Uterus (tissue), 2 donors: ENCODE results near the gene PAQR7.

Source experiments
- POLR2A ChIP-seq, 2 donors: fragments of 450-650 bp; IDR thresholded peaks; one replicate each; pipeline ENCODE4 v1.6.1; 2016; ENCODE audit warnings: antibody characterized with exemption in 2 of 2, mild to moderate bottlenecking in 1 of 2, moderate library complexity in 1 of 2
- TF ChIP-seq, protein P1 (sequence below), 4 experiments: fragments of 200-600 bp in 2 of 4; fragments of 450-650 bp in 2 of 4; sonication (generic) in 2 of 4; IDR thresholded peaks; one replicate each; pipeline ENCODE4 v1.5.1; 2016 to 2019; ENCODE audit warnings: antibody characterized with exemption in 4 of 4, mild to moderate bottlenecking in 2 of 4, moderate library complexity in 1 of 4

DNA sequence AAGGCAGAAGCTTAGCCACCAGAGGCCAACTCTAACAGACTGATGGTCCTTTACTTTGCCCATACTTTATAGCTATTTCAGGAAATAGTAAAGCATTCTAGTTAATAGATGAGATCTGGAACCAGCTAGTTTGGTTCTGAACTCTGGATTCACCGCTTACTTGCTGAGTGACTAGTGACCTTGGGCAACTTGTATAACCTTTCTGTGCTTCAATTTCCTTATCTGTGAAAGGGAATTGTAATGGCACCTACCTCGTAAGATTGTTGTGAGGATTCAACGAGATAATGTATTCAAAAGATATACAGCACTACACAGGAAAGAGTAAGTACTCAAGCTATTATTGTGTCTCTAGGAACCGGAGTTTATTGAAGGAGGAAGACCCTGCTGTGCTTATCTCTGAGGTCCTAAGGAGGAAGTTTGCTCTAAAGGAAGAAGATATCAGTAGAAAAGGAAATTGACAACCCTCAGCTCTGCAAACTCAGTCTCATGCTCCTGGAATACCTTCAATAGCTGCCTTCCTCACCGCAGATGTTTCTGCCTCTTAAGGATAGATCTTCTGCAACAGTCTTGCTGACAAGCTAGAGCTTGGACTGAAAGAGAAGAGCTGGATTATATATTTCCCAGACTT, 43.8 kb downstream of the PAQR7 start:
- TF ChIP-seq, protein P1, sequence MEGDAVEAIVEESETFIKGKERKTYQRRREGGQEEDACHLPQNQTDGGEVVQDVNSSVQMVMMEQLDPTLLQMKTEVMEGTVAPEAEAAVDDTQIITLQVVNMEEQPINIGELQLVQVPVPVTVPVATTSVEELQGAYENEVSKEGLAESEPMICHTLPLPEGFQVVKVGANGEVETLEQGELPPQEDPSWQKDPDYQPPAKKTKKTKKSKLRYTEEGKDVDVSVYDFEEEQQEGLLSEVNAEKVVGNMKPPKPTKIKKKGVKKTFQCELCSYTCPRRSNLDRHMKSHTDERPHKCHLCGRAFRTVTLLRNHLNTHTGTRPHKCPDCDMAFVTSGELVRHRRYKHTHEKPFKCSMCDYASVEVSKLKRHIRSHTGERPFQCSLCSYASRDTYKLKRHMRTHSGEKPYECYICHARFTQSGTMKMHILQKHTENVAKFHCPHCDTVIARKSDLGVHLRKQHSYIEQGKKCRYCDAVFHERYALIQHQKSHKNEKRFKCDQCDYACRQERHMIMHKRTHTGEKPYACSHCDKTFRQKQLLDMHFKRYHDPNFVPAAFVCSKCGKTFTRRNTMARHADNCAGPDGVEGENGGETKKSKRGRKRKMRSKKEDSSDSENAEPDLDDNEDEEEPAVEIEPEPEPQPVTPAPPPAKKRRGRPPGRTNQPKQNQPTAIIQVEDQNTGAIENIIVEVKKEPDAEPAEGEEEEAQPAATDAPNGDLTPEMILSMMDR (IDR thresholded peaks at IDR 0.05): no peak
- TF ChIP-seq POLR2A (IDR thresholded peaks at IDR 0.05): no peak
